Small intestine (tissue), 7 donors: ENCODE results near the gene SLC23A2. TPM values are rescaled to one million over a fixed set of nuclear protein-coding genes. Genes with fewer than 3 reads are reported as not detected.

Experiments
- DNase-seq, 2 donors: peaks; one replicate each; pipeline versions ENCODE4 v3.0.0 to v3.0.0-alpha.2; 2013
- FAIRE-seq: peaks from 2 replicates; lab custom pipeline; 2012; peaks lifted over from hg19 to GRCh38; lab: Jason Lieb, UNC
- H3K27ac ChIP-seq, 3 donors: one replicate each; pipeline ENCODE4 v1.5.1; 2013; ENCODE audit warnings: low read length in 2 of 3, mild to moderate bottlenecking in 2 of 3, control low read depth in 1 of 3, inconsistent platforms in 1 of 3, low read depth in 1 of 3, moderate library complexity in 1 of 3
- H3K27me3 ChIP-seq, 3 donors: one replicate each; pipeline ENCODE4 v1.6.1; 2013; ENCODE audit warnings: low read length in 3 of 3, inconsistent platforms in 1 of 3; ENCODE audit not compliant: control insufficient read depth in 3 of 3, insufficient read depth in 3 of 3
- H3K36me3 ChIP-seq, 3 donors: one replicate each; pipeline ENCODE4 v1.6.1; 2013; ENCODE audit warnings: low read length in 3 of 3, inconsistent platforms in 1 of 3, low read depth in 1 of 3, mild to moderate bottlenecking in 1 of 3, moderate library complexity in 1 of 3; ENCODE audit not compliant: control insufficient read depth in 3 of 3, insufficient read depth in 2 of 3
- H3K4me1 ChIP-seq, 3 donors: one replicate each; pipeline ENCODE4 v1.6.1; 2013; ENCODE audit warnings: low read length in 2 of 3, inconsistent platforms in 1 of 3, low read depth in 1 of 3, mild to moderate bottlenecking in 1 of 3, moderate library complexity in 1 of 3; ENCODE audit not compliant: control insufficient read depth in 3 of 3, insufficient read depth in 2 of 3
- H3K4me3 ChIP-seq, 3 donors: one replicate each; pipeline ENCODE4 v1.5.1; 2013; ENCODE audit warnings: low read length in 3 of 3, control low read depth in 1 of 3, inconsistent platforms in 1 of 3, low read depth in 1 of 3, mild to moderate bottlenecking in 1 of 3, moderate library complexity in 1 of 3
- H3K9me3 ChIP-seq, 2 donors: one replicate each; pipeline ENCODE4 v1.6.1; 2013; ENCODE audit warnings: low read depth in 1 of 2, low read length in 1 of 2; ENCODE audit not compliant: control insufficient read depth in 2 of 2, insufficient read depth in 1 of 2
- WGBS, 3 donors: extraction: QIAGEN DNeasy Blood & Tissue Kit; methylation state at CpG; one replicate each; pipeline ENCODE4 v1.1.7; 2013; 5-methylcytosine and 5-hydroxymethylcytosine counted together
- polyA plus RNA-seq, 4 donors: library from polyadenylated mRNA; stranded (reverse) in 3 of 4; unstranded in 1 of 4; fragments of 200-250 nt in 3 of 4; fragments of 120-200 nt in 1 of 4; gene quantifications; one replicate each; pipeline versions ENCODE4 v1.2.1 to v1.2.3, GENCODE V29; 2013
- donor health status: healthy with polysubstance abuse.
- donor health status: control.
- donor health status: control.
- donor health status: Bipolar disorder and iron deficiency.
- donor health status: healthy.

The SLC23A2 gene
- polyA plus RNA-seq, 4 donors, result 1.4 to 8.2 (median 4.3) TPM

DNA sequence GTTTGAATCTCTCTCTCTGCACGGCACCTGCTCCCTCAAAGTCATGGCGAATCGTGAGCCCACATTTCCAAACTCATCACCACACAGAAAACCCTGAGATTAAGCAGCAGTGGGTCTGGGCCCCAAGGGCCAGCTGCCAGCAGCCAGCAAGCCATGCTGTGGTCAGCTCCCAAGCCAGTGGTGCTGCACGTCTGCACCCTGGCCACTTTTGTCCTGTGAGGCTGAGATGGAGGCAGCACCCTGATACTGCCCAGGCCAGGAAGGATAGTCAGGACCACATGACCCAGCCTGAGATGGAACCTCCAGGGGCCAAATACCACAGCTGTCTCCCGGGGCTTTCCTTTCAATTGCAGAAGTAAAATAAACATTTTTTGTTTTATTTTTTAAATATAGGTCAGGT lies 185.7 kb downstream of the SLC23A2 start:
- DNase-seq, result no peak
- peak overlapping the region in 1 of 3 donors; percentile 94 for H3K27ac ChIP-seq
- H3K4me1 ChIP-seq, result no peaks in the 10 kb centered on the region

DNA sequence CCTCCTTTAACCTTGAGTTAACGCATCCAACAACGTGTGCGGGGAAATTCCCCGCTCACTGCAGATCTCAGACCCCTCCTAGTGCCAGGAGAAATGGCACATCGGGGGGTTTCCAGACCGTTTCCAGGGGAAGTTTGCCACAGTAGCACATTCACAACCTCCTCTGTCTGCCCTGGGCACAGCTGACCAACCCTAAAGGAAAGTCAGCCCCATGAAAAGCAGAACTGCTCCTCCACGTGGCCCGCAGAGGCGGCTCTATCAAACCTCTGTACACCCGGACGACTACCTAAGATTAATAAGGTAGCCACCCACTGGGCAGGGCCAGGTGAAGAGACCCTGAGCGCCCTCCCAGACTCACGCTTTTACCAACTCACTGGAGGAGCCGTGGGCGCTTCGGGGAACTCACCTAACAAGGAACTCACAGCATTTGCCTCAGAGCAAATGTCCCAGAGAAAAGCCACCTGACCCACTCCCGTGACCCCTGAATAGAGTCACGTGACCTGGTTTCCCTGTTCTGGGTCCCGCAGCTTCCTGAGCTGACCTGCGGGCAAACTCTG lies 186.5 kb downstream of the SLC23A2 start:
- peak in 1 of 2 donors; percentile 46 for DNase-seq
- Histone ChIP-seq H3K4me1 (no peaks in the 10 kb centered on the region), H3K4me3 (no peak overlapping the region), H3K27me3 (no peaks in the 10 kb centered on the region), H3K9me3 (no peaks in the 10 kb centered on the region), H3K27ac (peak overlapping the region; percentile 48 to 94 (median 66)), H3K36me3 (peaks cover 0 to 4% (median 0%) of the 10 kb centered on the region in 3 donors)
- 46 to 56% (median 51%) methylated on average over 20 of the region's 20 CpGs for WGBS, 3 donors
- FAIRE-seq, result no peak

More for the DNA sequence above, 185.7 kb downstream of the SLC23A2 start:
- WGBS, 3 donors, result 76 to 82% (median 78%) methylated on average over 5 of the region's 5 CpGs
- Histone ChIP-seq H3K4me3 (no peak overlapping the region), H3K9me3 (no peaks in the 10 kb centered on the region), H3K36me3 (peaks cover 0 to 4% (median 0%) of the 10 kb centered on the region in 3 donors), H3K27me3 (no peaks in the 10 kb centered on the region)
- no peak for FAIRE-seq

DNA sequence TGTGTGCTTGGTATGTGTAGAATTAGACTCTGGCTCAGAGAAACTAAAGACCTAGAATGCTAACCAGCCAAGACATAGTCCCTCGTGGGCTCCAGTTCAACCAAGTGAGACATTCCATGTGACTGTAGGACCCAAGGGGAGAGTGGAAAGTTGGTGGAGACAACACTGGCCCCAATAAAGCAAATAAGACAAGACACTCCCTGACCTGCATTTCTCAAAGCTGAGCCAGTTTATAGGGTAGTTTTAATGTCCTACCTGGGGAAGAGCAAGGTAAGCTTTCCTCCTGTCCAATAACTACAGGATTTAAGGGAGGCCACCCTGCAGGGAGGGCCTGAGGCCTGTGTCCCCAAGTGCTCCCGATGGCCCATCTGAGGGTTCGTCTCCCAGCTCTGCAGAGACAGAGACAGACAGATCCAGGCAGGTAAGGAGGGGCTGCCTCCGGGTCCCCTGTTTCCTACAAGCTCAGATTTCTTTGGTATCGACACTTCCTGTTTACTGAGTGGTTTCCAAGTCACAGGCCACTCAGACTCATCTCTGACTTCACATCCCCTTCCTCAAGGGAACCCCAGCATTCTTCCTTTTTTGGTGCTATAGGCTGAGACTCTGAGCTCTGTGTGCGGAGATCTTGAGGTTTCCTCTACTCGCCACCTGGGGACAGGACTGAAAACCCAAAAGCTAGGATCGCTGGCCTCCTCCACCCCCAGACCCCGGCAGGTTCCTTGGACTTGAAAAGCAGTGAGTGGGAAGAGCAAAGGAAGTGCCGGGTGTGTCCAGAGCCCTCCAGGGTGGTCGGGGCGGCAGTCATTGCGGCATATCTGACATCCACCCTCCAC lies 187.2 kb downstream of the SLC23A2 start:
- DNase-seq, result peak in 1 of 2 donors; percentile 53
- FAIRE-seq, result no peak
- Histone ChIP-seq H3K4me3 (no peak overlapping the region), H3K36me3 (peaks cover 0 to 4% (median 0%) of the 10 kb centered on the region in 3 donors), H3K4me1 (no peaks in the 10 kb centered on the region), H3K27ac (peak overlapping the region; percentile 58 to 94 (median 72)), H3K9me3 (no peaks in the 10 kb centered on the region), H3K27me3 (no peaks in the 10 kb centered on the region)
- WGBS, 3 donors, result 45 to 67% (median 50%) methylated on average over 13 of the region's 13 CpGs

DNA sequence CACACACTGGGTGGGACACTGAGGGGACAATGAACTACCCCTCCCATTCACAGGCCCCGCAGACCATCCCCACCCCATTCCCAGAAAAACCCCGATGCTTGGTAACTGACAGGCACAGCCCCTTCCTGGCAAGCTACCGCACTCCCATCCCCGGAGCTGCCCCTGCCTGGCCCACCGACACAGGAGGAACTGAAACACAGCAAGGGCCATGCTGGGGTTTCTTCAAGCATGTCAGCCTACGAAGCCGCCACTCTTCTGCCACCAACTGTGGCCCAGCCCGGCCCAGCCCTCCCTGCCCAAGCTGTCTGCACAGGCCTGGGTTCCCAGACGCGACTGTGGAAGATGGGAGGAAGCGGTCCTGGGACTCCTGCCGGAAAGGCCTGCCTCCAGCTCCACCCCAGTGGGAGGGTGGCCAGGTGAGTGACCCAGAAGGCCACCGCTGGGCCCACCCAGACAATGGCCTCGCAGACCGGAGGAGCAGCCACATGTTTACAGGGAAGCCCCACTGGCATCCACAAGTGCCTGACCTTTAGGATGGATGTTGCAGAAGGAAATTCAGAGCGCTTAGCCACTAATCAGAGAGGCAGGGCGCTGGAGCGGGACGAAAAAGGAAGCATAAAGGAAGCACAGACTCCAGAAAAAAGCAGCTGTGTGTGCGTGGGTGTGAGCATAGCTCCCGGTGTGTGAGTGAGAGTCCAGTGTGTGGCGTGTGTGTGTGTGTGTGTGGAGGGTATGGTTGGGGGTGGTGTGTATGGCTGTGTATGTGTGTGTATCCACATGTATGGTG lies 188.0 kb downstream of the SLC23A2 start:
- no peak for FAIRE-seq
- H3K4me3 ChIP-seq, result no peak overlapping the region
- no peaks in the 10 kb centered on the region for H3K27me3 ChIP-seq
- WGBS, 3 donors, result 54 to 70% (median 68%) methylated on average over 21 to 22 of the region's 22 CpGs
- DNase-seq, result no peak
- peaks cover 0 to 4% (median 0%) of the 10 kb centered on the region in 3 donors for H3K36me3 ChIP-seq
- peak overlapping the region; percentile 58 to 94 (median 72) for H3K27ac ChIP-seq
- H3K9me3 ChIP-seq, result no peaks in the 10 kb centered on the region
- H3K4me1 ChIP-seq, result no peaks in the 10 kb centered on the region

DNA sequence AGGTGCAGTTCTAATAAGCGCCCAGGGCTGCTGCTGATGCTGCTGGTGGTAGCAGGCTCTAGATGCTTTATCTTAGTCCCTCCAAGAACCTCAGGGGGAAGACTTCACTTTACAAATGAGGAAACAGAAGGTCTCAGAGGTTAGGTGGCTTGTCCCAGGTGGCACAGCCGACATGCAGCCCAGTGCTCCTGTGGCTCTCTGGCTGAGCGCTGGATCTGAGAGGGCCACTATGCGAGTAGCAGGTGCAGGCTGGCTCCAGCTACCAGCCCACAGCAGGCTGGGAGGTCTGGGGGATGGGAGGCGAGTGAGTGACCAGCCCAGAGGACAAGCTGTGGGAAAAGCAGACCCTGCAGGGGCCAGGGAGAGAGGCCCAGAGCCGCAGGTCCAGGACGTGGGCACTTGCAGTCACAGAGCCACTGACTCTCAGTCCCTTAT lies 188.7 kb downstream of the SLC23A2 start:
- H3K4me1 ChIP-seq, result no peaks in the 10 kb centered on the region
- no peaks in the 10 kb centered on the region for H3K27me3 ChIP-seq
- H3K4me3 ChIP-seq, result no peak overlapping the region
- peak overlapping the region in 2 of 3 donors; percentile 72 to 94 for H3K27ac ChIP-seq
- H3K36me3 ChIP-seq, result peaks cover 0 to 4% (median 0%) of the 10 kb centered on the region in 3 donors
- FAIRE-seq, result no peak
- WGBS, 3 donors, result 60 to 74% (median 68%) methylated on average over 7 of the region's 7 CpGs
- DNase-seq, result no peak
- H3K9me3 ChIP-seq, result no peaks in the 10 kb centered on the region

DNA sequence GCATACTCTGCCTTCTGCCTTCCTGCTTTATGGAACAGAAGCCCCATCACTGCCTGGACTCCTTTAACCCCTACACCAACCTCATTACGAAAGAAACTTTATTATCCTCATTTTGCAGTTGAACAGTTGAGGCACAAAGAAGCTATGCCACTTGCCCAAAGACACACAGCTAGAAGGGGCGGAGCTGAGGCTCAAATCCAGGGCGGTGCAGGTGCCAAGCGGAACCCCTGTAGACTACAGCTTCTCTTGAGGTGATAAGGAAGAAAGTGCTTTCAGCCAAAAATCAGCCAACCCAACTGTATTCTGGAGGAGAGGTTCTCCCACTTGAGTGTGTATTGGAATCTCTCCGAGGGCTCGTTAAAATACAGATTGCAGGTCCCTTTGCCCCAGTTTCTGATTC lies 189.1 kb downstream of the SLC23A2 start:
- DNase-seq (no peak), FAIRE-seq (no peak)
- Histone ChIP-seq H3K27me3 (no peaks in the 10 kb centered on the region), H3K27ac (peak overlapping the region in 1 of 3 donors; percentile 94), H3K4me1 (no peaks in the 10 kb centered on the region), H3K4me3 (no peak overlapping the region), H3K36me3 (peaks cover 0 to 4% (median 0%) of the 10 kb centered on the region in 3 donors), H3K9me3 (no peaks in the 10 kb centered on the region)
- WGBS, 3 donors, result 76 to 77% (median 77%) methylated on average over 6 of the region's 6 CpGs

DNA sequence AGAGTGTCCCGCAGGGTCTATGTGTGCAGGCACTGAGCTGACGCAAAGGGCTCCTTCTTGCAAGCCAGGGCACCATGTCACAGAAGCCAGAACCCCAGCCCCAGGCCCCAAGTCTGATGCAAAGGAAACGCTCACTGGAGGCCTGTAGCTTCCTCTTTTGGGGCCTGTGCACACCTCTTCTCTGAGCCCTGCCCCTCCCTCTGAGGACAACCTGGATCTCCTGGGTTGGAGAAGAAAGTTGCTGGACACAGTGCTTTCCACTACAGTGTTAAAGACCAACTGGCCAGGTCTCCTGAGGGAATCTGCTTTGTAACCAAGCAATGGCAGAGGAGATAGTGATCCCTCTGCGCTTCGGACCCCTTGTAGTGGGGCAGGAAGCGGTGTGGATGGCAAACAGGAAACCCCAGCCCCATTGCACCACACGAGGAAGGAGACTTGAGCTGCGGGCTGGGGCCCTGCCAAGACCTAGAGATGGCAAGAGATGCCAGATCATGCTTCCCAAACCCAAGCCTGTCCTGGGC lies 189.6 kb downstream of the SLC23A2 start:
- Histone ChIP-seq H3K27me3 (no peaks in the 10 kb centered on the region), H3K9me3 (no peaks in the 10 kb centered on the region), H3K27ac (peak overlapping the region in 1 of 3 donors; percentile 94), H3K4me3 (no peak overlapping the region), H3K4me1 (no peaks in the 10 kb centered on the region), H3K36me3 (peaks cover 0 to 4% (median 0%) of the 10 kb centered on the region in 3 donors)
- FAIRE-seq (no peak), DNase-seq (peak in 1 of 2 donors; percentile 51)
- 53 to 77% (median 68%) methylated on average over 8 of the region's 8 CpGs for WGBS, 3 donors

DNA sequence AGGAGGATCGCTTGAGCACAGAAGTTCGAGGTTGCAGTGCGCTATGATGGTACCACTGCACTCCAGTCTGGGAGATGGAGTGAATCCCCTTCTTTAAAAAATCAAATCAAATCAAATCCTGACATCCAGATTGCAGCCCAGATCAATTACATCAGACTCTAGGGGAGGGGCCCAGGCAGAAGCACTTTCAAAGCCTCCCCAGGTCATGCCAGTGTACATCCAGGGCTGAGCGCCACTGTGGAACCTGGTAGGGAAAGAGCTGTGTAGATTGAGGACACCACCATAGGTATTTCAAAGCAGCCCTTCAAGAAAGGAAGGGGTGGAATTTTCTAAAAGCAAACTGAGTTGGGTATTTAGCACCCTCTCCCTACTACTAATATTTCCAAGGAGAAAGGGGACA lies 190.1 kb downstream of the SLC23A2 start:
- H3K36me3 ChIP-seq, result peaks cover 0 to 4% (median 0%) of the 10 kb centered on the region in 3 donors
- no peaks in the 10 kb centered on the region for H3K4me1 ChIP-seq
- FAIRE-seq (no peak), DNase-seq (no peak)
- no peak overlapping the region for H3K4me3 ChIP-seq
- WGBS, 3 donors, result 79 to 97% (median 90%) methylated on average over 4 of the region's 4 CpGs
- H3K27me3 ChIP-seq, result no peaks in the 10 kb centered on the region
- no peaks in the 10 kb centered on the region for H3K9me3 ChIP-seq
- peak overlapping the region in 1 of 3 donors; percentile 94 for H3K27ac ChIP-seq
